ENCODE measurements around the gene EBF4.

DNA sequence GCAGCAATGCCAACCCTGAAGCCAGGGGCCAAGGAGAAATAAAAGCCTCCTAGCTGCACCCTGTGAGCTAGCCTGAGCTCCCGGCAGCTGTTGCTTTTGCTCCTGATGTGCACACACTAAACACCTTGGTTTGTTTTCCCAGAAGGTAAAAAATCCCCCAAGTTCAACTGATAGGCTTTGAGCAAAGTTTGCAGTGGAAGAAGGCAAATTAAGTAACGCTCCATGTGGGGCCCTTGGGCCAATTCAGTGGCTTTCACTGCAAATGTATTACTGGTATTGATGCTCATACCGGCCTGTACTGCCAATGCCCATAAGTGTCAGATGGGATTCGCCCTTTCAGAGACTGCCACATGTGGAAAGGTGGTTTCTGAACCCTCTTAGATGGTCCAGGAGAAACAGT lies 19.1 kb upstream of the EBF4 start:
- TF ChIP-seq GABPA (IDR thresholded peaks at IDR 0.05; ENCODE audit: borderline replicate concordance, insufficient read depth, low read length) (no peak), KDM1A (IDR thresholded peaks at IDR 0.05; ENCODE audit: borderline replicate concordance, low read length) (no peak), EZH2 (IDR thresholded peaks at IDR 0.05; ENCODE audit: low read depth, low read length, severe bottlenecking) (no peak), POLR2A (IDR thresholded peaks at IDR 0.05; ENCODE audit: control extremely low read depth in 1 of 2, low read depth in 2 of 2, low read length in 2 of 2) (no peak), CTCF (IDR thresholded peaks at IDR 0.05; ENCODE audit: control extremely low read depth in 1 of 3, insufficient read depth in 1 of 3, low read depth in 1 of 3, low read length in 3 of 3) (no peak), USF2 (IDR thresholded peaks at IDR 0.05; ENCODE audit: low read length) (no peak), KDM5A (IDR thresholded peaks at IDR 0.05; ENCODE audit: low read length) (no peak), RFX5 (IDR thresholded peaks at IDR 0.05; ENCODE audit: borderline replicate concordance, low read depth, low read length) (no peak), GTF2F1 (IDR thresholded peaks at IDR 0.05; ENCODE audit: borderline replicate concordance, low read depth, low read length) (no peak), SIN3A (conservative IDR thresholded peaks at IDR 0.05 in 1 of 2, IDR thresholded peaks at IDR 0.05 in 1 of 2; ENCODE audit: low read depth in 1 of 2, low read length in 2 of 2) (no peak), POU5F1 (IDR thresholded peaks at IDR 0.05; ENCODE audit: low read depth, low read length) (no peak), RBBP5 (IDR thresholded peaks at IDR 0.05; ENCODE audit: borderline replicate concordance, low read depth, low read length) (no peak), MAFK (IDR thresholded peaks at IDR 0.05; ENCODE audit: low read depth, low read length) (no peak), YY1 (IDR thresholded peaks at IDR 0.05; ENCODE audit: low read depth, low read length) (no peak)

Measured in H1 (cell line).